GM23248 (cell line): Measurements from ENCODE around the gene CATSPER4.

Experiments used
- EZH2 ChIP-seq: fragments of 200-600 bp; sonication (generic); IDR thresholded peaks from 2 replicates; pipeline ENCODE4 v1.6.1; 2018; ENCODE audit warnings: antibody characterized with exemption, mild to moderate bottlenecking; ENCODE audit not compliant: insufficient read depth, poor library complexity, severe bottlenecking
- EZH2phosphoT487 ChIP-seq: fragments of 200-600 bp; sonication (generic); IDR thresholded peaks from 2 replicates; pipeline ENCODE4 v1.6.1; 2018; ENCODE audit warnings: antibody characterized with exemption, moderate library complexity, mild to moderate bottlenecking, low read depth; ENCODE audit not compliant: insufficient read depth

DNA sequence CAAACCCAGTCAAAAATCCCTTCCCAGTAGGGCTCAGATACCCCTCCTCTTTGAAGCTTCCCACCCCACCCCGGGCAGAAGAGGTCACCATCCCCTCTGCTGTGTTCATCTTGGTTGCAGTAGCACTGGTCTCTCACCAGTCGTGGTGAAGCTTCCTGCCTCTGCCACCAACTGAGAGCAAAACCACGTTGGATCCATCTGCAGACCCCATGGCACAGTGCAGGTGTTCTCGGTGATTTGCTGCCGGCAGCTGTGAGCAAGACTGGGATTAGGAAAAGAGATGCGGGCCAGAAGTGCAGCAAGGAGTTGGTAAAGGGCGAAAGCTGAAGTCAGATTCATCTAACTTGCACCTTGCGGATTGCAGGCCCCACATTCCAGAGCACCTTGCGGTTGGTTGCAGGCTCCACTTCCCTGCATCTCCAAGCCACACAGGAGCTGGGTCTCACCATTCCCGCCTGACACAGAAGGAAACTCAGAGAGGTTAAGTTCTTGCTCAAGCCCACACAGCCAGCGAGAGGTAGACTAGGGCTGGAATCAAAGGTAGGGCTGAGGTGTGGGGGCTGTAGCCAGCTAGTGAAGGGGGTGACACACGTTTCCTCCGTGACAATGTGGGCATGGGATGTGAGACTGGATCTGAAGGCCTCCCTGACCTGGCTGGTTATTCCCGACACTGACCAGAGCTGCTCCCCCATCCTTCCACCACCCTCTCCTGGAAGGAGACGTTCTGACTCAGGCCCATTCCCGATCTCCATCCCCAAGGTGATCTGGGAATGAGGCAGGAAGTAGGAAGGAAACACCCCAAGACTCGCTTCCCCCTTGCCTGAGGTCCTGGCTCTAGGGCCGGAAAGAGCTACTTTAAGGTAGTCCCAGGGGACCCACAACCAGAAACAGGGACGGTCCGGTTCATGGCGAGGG is 34.8 kb upstream of the CATSPER4 start:
- TF ChIP-seq EZH2 = no peak
- no peak for TF ChIP-seq EZH2phosphoT487
